HUES64 (cell line): ENCODE data around the gene BTBD9.

Source experiments
- H3K27ac ChIP-seq: 2 replicates; pipeline ENCODE4 v1.7.0; 2013; ENCODE audit warnings: low read depth, low read length, inconsistent platforms
- H3K27me3 ChIP-seq: 2 replicates; pipeline ENCODE4 v1.6.1; 2013; ENCODE audit warnings: mild to moderate bottlenecking, low read length; ENCODE audit not compliant: insufficient read depth
- H3K36me3 ChIP-seq: 2 replicates; pipeline ENCODE4 v1.6.1; 2013; ENCODE audit warnings: mild to moderate bottlenecking, low read length; ENCODE audit not compliant: insufficient read depth
- H3K4me1 ChIP-seq: 2 replicates; pipeline ENCODE4 v1.6.1; 2013; ENCODE audit warnings: mild to moderate bottlenecking, low read length, moderate library complexity; ENCODE audit not compliant: insufficient read depth
- H3K4me3 ChIP-seq: 2 replicates; pipeline ENCODE4 v1.5.1; 2013; ENCODE audit warnings: mild to moderate bottlenecking, low read length, moderate library complexity
- H3K9ac ChIP-seq: 2 replicates; pipeline ENCODE4 v1.6.1; 2013; ENCODE audit warnings: mild to moderate bottlenecking, low read depth, low read length
- H3K9me3 ChIP-seq: 2 replicates; pipeline ENCODE4 v1.6.1; 2013; ENCODE audit warnings: low read depth, low read length; ENCODE audit not compliant: insufficient read depth
- WGBS: fragments of 150-250, 120-280 bp; methylation state at CpG from one replicate; pipeline ENCODE4 v1.1.7; 2013; ENCODE audit warnings: missing lambda C conversion rate; 5-methylcytosine and 5-hydroxymethylcytosine counted together

BTBD9 gene

GRCh38 chr6:38503960-38504682 lies 135.6 kb downstream of the BTBD9 start:
- H3K4me1 ChIP-seq, result peaks cover 18% of the 10 kb centered on the region
- WGBS, result 92% methylated on average over 5 of the region's 6 CpGs
- H3K27me3 ChIP-seq, result no peaks in the 10 kb centered on the region
- H3K9me3 ChIP-seq, result no peaks in the 10 kb centered on the region
- no peak overlapping the region for H3K4me3 ChIP-seq
- no peaks in the 10 kb centered on the region for H3K36me3 ChIP-seq
- no peak overlapping the region for H3K27ac ChIP-seq
- no peak overlapping the region for H3K9ac ChIP-seq

- Histone ChIP-seq H3K27ac (no peak overlapping the region), H3K4me1 (peaks cover 9% of the 10 kb centered on the region), H3K27me3 (no peaks in the 10 kb centered on the region), H3K4me3 (no peak overlapping the region), H3K36me3 (no peaks in the 10 kb centered on the region), H3K9ac (no peak overlapping the region), H3K9me3 (no peaks in the 10 kb centered on the region)
- 60% methylated on average over 4 of the region's 5 CpGs for WGBS
Measured at GRCh38 chr6:38503032-38503773, 136.5 kb downstream of the BTBD9 start.

- no peak overlapping the region for H3K9ac ChIP-seq
- H3K4me1 ChIP-seq, result peaks cover 7% of the 10 kb centered on the region
- 94% methylated on average over 4 of the region's 4 CpGs for WGBS
- no peak overlapping the region for H3K27ac ChIP-seq
- no peaks in the 10 kb centered on the region for H3K36me3 ChIP-seq
- no peak overlapping the region for H3K4me3 ChIP-seq
- no peaks in the 10 kb centered on the region for H3K27me3 ChIP-seq
- H3K9me3 ChIP-seq, result no peaks in the 10 kb centered on the region
Measured at GRCh38 chr6:38502423-38502822, 137.3 kb downstream of the BTBD9 start.

GRCh38 chr6:38501931-38502330 lies 137.8 kb downstream of the BTBD9 start:
- H3K9ac ChIP-seq, result no peak overlapping the region
- H3K4me3 ChIP-seq, result no peak overlapping the region
- H3K9me3 ChIP-seq, result no peaks in the 10 kb centered on the region
- H3K36me3 ChIP-seq, result no peaks in the 10 kb centered on the region
- no peaks in the 10 kb centered on the region for H3K27me3 ChIP-seq
- H3K27ac ChIP-seq, result no peak overlapping the region
- peaks cover 7% of the 10 kb centered on the region for H3K4me1 ChIP-seq
- 100% methylated on average over 1 of the region's 1 CpG for WGBS

- peaks cover 7% of the 10 kb centered on the region for H3K4me1 ChIP-seq
- H3K4me3 ChIP-seq, result no peak overlapping the region
- H3K9me3 ChIP-seq, result no peaks in the 10 kb centered on the region
- H3K9ac ChIP-seq, result no peak overlapping the region
- H3K36me3 ChIP-seq, result no peaks in the 10 kb centered on the region
- 94% methylated on average over 5 of the region's 5 CpGs for WGBS
- no peak overlapping the region for H3K27ac ChIP-seq
- H3K27me3 ChIP-seq, result no peaks in the 10 kb centered on the region
Measured at GRCh38 chr6:38499529-38500096, 140.1 kb downstream of the BTBD9 start.

- H3K9ac ChIP-seq, result no peak overlapping the region
- no peaks in the 10 kb centered on the region for H3K36me3 ChIP-seq
- no peak overlapping the region for H3K27ac ChIP-seq
- H3K4me1 ChIP-seq, result peaks cover 7% of the 10 kb centered on the region
- H3K9me3 ChIP-seq, result no peaks in the 10 kb centered on the region
- WGBS, result 76% methylated on average over 5 of the region's 5 CpGs
- H3K27me3 ChIP-seq, result no peaks in the 10 kb centered on the region
- H3K4me3 ChIP-seq, result no peak overlapping the region
Measured at GRCh38 chr6:38498805-38499445, 140.8 kb downstream of the BTBD9 start.

GRCh38 chr6:38498085-38498484 lies 141.6 kb downstream of the BTBD9 start:
- Histone ChIP-seq H3K27ac (no peak overlapping the region), H3K9me3 (no peaks in the 10 kb centered on the region), H3K4me3 (no peak overlapping the region), H3K4me1 (peaks cover 12% of the 10 kb centered on the region), H3K36me3 (no peaks in the 10 kb centered on the region), H3K27me3 (no peaks in the 10 kb centered on the region), H3K9ac (no peak overlapping the region)
- WGBS, result 81% methylated on average over 1 of the region's 1 CpG

- H3K4me3 ChIP-seq, result no peak overlapping the region
- H3K36me3 ChIP-seq, result no peaks in the 10 kb centered on the region
- H3K9me3 ChIP-seq, result no peaks in the 10 kb centered on the region
- peaks cover 9% of the 10 kb centered on the region for H3K4me1 ChIP-seq
- no peaks in the 10 kb centered on the region for H3K27me3 ChIP-seq
- WGBS, result 94% methylated on average over 2 of the region's 2 CpGs
- H3K27ac ChIP-seq, result no peak overlapping the region
- no peak overlapping the region for H3K9ac ChIP-seq
Measured at GRCh38 chr6:38497546-38497945, 142.2 kb downstream of the BTBD9 start.

GRCh38 chr6:38495922-38496635 lies 143.7 kb downstream of the BTBD9 start:
- Histone ChIP-seq H3K4me3 (no peak overlapping the region), H3K9ac (no peak overlapping the region), H3K36me3 (no peaks in the 10 kb centered on the region), H3K27me3 (no peaks in the 10 kb centered on the region), H3K27ac (no peak overlapping the region), H3K4me1 (peaks cover 9% of the 10 kb centered on the region), H3K9me3 (no peaks in the 10 kb centered on the region)
- WGBS, result 90% methylated on average over 5 of the region's 5 CpGs

GRCh38 chr6:38495518-38495917 lies 144.2 kb downstream of the BTBD9 start:
- H3K27ac ChIP-seq, result no peak overlapping the region
- H3K9ac ChIP-seq, result no peak overlapping the region
- no peaks in the 10 kb centered on the region for H3K9me3 ChIP-seq
- H3K4me3 ChIP-seq, result no peak overlapping the region
- H3K27me3 ChIP-seq, result no peaks in the 10 kb centered on the region
- H3K4me1 ChIP-seq, result peaks cover 9% of the 10 kb centered on the region
- WGBS, result 86% methylated on average over 3 of the region's 5 CpGs
- H3K36me3 ChIP-seq, result no peaks in the 10 kb centered on the region
